Kidney glomerular epithelial cell (primary cell): ENCODE results near the gene ORC4.
"Not testable (repeated sequence)": the region's sequence is repeated elsewhere in the genome, so short reads cannot be mapped to it uniquely, and the experiment has no call there.

ENCODE experiments used
- DNase-seq: peaks from one replicate; lab custom pipeline; 2025; lab: John Stamatoyannopoulos, UW

ORC4 gene

DNA sequence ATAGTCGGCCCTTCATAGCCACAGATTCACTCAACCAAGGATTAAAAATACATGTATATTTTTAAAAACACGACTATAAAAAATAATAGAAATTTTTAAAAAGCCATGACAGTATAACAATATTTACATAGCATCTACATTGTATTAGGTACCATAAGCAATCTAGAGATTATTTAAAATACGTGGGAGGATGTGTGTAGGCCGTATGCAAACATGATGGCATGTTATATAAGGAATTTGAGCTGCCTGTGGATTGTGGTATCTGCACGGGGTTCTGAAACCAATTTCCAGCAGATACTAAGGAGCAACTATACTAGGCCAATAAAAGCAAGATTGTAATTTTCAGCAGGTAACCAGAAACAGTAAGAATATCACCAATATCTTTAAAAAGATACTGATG lies 5.9 kb downstream of the ORC4 start:
- DNase-seq = no peak

DNA sequence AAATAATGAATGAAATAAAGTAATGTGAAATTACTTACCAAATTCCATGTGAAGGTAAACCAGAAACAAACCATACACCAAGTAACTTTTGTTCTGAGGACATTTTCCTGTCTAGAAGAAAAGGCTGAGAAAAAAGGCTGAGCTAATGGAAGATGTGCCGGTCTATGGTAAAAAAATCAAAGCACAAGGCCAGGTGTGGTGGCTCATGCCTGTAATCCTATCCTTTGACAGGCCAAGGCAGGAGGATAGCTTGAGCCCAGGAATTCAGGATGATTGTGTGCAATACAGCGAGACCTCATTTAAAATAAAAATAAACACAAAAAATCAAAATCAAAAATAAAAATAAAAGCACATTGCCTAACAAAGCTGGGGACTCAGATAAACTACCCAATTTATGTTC lies 6.7 kb downstream of the ORC4 start:
- DNase-seq = no peak

DNA sequence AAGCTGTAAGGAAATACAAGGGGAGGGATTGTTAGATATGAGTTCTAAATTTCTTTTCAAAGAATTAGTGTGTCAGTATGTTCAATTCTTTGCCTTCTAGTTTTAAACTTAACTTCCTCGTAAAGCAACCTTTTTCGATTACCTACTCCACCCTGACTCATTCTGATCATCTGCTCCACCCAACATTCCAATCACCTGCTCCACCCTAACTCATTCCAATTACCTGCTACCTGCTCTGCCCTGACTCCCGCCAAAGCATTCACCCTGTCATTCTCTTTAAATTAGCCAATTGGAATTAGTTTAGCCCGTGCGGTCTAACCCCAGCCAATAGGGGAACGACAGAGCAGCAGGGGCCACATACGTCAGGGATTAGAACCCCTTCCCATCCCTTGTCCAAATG lies 12.1 kb downstream of the ORC4 start:
- DNase-seq = not testable (repeated sequence)

DNA sequence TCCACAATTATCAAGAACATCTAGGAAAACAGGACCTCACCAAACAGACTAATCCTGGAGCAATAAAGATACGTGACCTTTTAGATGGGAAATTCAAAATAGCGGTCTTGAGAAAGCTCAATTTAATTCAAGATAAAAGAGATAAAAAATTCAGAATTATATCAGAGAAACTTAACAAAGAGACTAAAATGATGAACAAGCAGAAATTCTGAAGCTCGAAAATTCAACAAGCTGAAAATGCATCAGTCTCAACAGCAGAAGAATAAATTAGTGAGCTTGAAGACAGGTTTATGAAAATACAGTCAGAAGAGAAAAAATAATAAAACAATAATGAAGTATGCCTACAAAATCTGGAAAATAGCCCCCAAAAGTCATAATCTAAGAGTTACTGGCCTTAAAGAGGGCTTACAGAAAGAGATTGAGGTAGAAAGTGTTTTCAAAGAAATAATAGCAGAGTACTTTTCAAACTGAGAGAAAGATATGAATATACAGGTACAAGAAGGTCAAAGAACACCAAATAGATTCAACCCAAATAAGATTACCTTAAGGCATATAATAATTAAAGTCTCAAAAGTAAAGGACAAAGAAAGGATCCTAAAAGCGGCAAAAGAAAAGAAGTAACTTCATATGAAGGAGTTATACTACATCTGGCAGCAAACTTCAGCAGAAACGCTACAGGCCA lies 13.2 kb downstream of the ORC4 start:
- no peak for DNase-seq

DNA sequence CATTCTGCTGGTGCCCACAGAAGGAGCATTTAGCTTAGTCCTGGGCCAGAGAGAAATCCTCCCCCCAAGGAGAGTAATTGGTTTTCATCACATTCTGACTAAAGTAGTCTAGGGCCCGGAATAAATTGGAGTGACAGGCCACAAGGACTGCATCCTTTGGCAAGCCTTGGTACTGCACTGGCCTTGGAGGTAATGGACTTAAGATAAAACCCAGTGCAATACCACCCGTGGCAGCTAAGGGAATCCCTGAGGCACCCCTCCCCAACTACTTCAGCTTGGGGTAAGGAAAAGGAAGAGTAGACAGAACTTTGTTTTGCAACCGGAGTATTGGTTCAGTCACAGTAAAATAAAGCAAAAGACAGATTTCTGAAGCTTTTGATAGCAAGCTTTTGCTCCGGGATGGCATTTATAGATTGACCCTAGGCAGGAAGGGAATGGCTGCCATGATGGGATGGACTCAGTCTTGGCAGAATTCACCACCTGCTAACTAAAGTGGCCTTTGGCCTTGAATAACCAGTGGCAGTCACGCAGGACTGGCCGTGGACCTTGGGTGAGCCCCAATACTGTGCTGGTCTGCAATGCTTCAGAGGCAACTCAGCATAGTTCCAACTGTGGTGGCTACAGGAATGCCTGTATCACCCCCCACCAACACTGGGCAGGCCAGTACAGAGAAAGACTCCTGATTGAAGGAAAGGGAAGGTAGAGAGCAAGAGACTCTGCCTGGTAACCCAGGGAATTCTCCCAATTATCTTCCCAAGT lies 14.1 kb downstream of the ORC4 start:
- DNase-seq = no peak

DNA sequence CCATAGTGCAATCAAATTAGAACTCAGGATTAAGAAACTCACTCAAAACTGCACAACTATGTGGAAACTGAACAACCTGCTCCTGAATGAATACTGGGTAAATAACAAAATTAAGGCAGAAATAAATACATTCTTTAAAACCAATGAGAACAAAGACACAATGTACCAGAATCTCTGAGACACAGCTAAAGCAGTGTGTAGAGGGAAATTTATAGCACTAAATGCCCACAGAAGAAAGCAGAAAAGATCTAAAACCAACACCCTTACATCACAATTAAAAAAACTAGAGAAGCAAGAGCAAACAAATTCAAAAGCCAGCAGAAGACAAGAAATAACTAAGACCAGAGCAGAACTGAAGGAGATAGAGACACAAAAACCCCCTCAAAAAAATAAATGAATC lies 18.1 kb downstream of the ORC4 start:
- not testable (repeated sequence) for DNase-seq

DNA sequence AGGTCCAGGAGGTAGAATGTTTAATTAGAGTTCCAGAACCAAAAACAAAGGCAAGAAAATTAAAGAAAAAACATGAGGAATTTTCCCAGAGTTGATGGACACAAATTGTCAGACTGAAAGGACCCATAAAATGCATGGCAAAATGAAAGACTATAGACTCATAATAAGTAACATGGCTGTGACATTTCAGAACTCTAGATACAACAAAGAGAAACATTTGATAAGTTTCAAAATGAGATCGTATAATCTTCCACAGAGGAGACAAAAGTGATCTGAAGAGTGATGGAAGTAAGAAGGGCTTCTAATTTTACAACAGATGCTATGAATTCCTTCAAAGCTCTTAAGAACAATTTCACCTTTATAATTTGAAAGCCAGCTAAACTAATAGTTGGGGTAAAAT lies 20.4 kb downstream of the ORC4 start:
- DNase-seq = no peak

DNA sequence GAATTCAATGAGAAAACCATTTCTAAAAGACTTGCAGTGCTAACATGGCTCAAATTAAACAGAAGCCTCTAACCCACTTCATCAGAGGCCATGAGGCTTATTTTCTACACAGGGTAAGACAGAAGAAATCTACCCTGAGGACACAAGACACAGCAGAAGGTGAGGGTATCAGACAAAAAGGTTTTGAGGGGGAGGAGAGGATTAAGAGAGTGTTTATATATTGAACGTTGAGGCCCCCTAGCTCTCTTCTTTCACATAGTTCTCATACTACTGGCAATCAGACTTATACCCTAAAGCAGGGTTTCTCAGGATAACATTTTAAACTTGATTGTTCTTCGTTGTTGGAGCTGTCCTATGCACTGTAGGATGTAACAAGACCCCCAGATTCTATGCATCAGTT lies 21.4 kb downstream of the ORC4 start:
- DNase-seq = no peak

DNA sequence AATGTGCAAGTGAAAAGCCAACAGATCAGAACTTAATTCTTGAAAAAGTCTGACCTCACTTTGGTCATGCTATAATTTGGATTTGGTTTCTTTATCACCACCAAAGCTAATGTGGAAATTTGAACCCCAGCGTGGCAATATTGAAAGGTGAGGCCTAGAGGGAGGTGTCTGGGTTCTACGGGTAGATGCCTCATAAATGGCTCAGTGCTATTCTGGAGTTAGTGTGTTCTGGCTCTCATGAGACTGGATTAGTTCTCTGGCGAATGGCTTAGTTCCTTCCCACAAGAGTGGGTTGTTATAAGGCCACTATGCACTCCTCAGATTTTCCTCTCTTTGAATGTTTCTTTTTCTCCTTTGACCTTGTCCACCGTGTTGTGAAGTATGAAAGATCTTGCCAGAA lies 22.3 kb downstream of the ORC4 start:
- no peak for DNase-seq

DNA sequence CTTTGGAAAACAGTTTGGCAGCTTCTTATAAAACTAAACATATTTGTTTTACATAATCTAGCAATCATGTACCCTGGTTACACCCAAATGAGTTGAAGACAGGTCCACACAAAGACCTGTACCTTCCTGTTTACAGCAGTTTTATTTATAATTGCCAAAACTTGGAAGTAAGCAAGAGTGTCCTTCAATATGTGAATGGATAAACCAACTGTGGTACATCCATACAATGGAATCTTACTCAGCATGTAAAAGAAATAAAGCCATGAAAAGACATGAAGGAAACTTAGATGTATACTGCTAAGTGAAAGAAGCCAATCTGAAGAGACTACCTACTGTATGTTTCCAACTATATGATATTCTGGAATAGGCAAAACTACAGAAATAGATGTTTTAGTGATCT lies 23.7 kb downstream of the ORC4 start:
- DNase-seq = no peak

DNA sequence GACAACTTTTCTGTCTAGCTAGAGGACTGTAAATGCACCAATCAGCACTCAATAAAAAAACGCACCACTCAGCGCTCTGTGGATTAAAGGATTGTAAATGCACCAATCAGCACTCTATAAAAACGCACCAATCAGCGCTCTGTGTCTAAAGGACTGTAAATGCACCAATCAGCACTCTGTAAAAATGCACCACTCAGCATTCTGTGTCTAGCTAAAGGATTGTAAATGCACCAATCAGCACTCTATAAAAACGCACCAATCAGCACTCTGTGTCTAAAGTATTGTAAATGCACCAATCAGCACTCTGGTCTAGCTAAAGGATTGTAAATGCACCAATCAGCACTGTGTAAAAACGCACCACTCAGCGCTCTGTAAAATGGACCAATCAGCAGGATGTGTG lies 25.6 kb downstream of the ORC4 start:
- DNase-seq = not testable (repeated sequence)

DNA sequence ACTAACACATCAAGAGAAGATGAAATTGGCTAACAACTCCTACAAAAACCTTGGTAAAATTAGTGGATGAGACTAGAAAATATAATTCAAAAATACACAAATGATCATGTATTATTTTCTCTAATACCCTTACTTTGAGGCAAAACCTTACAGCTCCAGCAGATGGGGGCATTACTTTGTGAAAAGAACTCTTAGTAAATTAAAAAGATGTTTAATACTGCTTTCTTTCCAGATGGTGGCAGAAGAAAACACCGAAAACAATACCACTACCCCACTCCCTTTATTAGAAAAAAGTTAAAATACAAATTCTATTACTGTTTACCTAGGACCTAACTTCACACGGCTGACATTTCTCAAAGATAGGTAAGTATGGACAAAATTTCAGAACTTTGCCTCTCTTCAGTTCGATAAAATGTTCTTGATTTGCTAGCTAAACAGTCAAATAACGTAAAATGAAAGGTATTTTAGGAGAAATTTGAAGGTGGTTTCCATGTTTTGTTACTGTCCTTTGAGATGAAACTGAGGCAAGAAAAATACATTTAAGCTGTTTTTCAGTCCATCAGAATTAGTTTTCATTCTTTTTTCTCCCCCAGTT lies 30.6 kb downstream of the ORC4 start:
- DNase-seq = peak; percentile 72

DNA sequence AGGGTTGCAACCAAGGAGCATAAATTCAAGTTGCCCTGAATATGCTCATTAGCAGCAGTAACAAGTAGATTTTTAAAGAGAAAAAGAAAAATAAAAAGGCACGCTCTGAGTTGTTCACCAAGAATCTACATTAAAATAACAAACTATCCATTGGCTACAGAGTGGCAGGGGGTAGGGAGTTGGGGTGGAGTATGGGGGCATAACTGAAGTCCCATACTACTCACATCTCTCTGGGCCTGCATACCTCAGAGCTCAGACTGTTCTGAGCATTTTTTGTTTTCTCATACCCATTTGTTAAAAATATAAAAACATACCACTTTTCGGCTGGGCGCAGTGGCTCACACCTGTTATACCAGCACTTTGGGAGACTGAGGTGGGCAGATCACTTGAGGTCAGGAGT lies 31.4 kb downstream of the ORC4 start:
- DNase-seq = no peak

DNA sequence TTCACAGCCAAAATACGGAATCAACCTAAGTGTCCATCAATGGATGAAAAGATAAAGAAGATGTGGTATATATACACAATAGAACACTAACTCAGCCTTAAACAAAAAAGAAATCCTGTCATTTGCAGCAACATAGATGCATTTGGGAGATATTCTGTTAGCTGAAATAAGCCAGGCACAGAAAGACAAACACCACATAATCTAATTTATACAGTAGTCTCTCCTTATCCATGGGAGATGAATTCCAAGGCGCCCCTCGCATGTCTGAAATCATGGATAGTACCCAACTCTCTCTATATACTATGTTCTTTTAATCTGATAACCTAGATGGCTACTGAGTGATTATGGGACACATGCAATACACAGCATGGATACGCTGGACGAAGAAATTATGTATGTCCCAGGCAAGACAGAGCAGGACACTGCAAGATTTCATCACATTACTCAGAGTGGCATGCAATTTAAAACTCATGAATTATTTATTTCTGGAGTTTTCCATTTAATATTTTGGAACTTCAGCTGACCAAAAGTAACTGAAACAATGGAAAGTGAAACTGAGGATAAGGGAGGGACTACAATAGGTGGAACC lies 39.5 kb downstream of the ORC4 start:
- DNase-seq = no peak

DNA sequence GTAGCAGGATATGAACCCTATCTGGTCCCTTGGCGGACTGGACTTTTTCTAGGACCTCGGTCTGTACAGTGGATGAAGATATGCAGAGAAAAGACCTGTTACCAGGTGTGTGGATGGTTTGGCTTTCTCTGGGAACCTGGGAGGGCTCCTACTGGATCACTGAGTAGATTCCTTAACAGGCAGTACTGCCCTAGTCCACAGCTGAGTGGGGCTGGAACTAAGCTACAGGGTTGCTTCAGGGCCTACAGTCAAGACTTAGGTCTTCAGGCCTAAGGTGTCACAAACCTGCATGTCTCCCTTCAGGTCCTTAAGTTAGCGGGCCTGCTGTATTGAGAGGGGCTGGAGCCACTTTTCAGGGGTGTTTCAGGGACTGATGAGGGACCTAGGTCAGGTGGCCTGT lies 42.9 kb downstream of the ORC4 start:
- no peak for DNase-seq

DNA sequence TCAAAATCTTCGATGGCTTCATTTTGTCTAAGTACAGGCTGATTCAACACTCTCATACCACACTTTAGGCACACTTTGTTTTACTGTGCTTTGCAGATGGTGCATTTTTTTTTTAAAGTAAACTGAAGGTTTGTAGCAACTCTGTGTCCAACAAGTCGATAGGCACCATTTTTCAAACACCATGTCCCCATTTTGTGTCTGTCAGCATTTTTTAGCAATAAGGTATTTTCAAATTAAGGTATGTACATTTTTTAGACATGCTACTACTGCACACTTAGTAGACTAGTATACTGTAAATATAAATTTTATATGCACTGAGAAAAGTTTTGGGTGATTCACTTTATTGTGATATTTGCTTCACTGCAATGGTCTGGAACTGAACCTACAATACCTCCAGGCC lies 44.4 kb downstream of the ORC4 start:
- no peak for DNase-seq

DNA sequence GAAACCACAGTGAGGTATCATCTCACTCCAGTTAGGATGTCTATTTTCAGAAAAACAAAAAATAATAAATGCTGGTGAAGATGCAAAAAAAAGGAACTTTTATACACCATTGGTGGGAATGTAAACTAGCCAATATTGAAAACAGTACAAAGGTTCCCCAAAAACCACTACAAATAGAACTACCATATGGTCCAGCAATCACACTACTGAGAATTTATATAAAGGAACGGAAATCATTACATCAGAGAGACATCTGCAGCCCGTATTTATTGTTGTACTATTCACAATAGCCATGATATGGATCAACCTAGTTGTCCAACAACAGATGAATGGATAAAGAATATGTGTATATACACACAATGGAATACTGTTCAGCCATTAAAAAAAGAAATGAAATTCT lies 52.0 kb downstream of the ORC4 start:
- no peak for DNase-seq

DNA sequence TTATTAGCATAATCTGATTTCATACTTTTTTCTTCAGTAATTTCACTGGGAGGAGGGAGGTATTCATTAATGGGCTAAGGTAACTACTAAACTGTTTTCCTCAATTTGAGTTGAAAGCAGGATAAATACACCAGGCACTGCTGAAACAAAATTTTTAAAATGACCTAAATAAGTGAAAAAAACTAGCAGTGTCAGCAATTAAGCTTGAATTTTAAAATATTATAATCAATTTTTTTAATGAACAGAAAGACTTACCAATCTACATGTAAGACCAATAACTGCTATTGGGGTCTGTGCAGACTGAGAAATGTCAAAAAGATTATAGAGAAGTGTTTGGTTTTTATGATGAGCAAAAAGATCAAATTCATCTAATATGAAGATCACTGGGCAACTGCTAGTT lies 68.4 kb downstream of the ORC4 start:
- no peak for DNase-seq

DNA sequence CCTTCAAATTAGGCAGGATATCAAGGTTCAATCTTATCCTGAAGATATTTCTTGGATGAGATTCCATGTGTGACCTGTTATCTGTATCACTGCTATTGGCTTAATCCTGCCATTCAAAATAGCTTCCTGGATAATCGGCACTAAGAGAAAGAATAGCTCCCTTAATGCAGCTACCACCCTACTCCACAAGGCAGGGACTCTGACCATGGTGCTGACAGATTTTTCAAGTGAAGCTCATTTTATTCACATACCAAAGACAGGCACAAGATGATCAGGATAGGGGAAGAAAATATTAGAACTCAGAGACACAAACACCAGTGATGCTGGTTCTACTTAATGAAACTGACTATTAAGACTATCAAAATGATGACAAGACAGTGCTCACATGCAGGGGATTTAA lies 74.9 kb downstream of the ORC4 start:
- no peak for DNase-seq

DNA sequence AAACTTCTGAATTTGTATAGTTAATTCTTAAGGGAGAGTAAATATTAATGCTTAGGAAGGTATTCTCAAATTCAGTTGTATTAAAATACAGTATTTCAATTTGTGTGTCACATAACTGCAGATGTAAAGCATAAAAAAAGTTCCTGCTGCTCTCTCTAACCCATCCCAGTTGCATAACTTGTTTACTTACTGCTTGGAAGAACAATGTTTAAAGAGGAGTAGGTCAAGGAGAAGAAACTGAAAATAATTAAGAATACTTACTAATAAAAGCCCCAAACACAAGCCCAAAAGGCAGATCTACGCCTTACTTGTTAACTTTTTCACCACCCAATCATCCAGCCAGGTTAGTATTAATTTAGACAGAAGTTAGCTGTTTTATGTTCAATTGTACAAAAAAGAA lies 81.2 kb downstream of the ORC4 start:
- DNase-seq = no peak

DNA sequence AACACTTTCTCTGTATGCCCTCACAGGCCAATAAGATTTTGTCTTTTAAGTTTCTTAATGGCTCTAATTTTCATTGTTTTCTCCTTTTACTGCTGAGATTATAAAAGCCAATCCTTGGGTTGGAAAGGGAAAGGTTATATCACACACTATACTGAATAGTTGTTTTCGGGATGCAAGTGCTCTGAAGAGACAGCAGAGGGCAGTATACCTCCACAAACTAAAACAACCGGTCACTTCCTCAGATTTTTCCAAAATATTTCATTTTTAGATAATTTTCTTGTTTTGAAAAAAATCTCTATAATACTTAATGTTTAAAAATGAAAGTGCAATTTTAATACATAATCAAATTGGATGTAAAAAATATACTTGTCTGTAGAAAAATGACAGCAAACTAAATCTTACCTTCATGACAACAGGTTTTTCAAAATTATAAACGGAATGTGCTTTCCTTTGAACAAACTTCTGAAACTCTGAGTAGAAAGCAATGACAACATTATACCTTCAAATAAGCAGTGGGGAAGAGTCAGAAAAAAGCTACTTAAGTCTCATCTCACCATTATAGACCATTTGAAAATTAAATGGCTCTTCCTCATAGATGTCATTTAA lies 82.7 kb downstream of the ORC4 start:
- DNase-seq = peak; percentile 36

DNA sequence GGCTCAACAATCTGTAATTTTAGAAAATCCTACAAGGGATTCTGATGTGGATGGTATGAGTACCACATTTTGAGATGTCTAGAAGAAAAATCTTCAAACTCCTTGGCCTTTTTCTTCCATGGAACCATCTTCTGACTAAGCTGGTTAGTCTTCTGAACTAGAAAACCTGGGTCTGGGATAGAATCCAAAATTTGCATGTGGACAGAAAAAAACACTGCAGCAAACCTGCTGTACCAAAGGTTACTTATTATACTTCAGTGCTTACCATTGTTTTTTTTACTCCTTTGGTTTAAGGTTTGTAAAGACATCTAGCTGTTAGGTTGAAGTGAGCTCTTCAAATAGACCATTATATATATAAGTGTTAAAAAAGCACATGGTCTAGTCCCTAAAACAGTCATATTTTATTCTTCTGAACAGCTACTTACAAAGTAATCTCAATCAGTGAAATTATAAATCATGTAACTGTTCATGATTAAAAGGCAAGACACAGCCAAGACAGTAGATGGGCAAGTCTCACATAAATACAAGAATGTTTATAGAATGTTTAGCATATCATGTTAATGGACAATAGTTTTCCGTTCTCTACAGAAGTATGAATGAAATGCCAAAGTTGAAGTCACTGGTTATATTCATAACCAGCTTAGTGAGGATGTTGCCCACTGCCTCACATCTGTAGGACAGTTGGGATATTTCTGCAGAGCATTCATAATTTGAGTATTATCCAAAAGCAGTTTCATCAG lies 85.5 kb downstream of the ORC4 start:
- no peak for DNase-seq
